ENCODE results near the gene MAGI1. TPM values are rescaled to one million over a fixed set of nuclear protein-coding genes. Genes with fewer than 3 reads are reported as not detected.

MAGI1 gene
- total and polyA plus RNA-seq, 10 donors, result 3.5 to 104 (median 62.3) TPM

DNA sequence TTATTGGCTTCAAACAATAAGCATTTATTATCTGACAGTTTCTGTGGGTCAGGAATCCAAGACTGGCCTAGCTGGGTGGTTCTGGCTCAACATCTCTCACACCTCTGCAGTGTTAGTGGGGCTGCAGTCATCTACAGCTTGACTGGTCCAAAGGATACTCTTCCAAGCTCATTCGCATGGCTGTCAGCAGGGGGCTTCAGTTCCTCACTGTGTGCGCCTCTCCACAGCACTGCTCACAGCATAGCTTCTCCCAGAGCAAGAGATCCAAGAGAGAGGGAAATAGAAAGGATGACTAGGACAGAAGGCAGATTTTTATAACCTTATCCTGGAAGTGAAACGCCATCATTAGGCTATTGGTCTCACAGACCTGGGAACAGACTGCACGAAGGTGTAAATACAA, 64.2 kb downstream of the MAGI1 start:
- Histone ChIP-seq H3K27ac (peak overlapping the region in 4 of 8 donors; percentile 18 to 55 (median 39)), H3K4me1 (peaks cover 0 to 26% (median 3%) of the 10 kb centered on the region in 6 donors), H3K9me3 (peaks cover 0 to 3% (median 0%) of the 10 kb centered on the region in 8 donors), H3K36me3 (no peaks in the 10 kb centered on the region), H3K4me3 (no peak overlapping the region), H3K27me3 (replicated peaks in 1 of 7) (no peaks in the 10 kb centered on the region)
- intact Hi-C loops (cut with DNase I; ENCODE audit: low total_unique reads), result no loop called here
- TF ChIP-seq POLR2AphosphoS5 (IDR thresholded peaks at IDR 0.05) (no peak), POLR2A (IDR thresholded peaks at IDR 0.05) (no peak), CTCF (IDR thresholded peaks at IDR 0.05 in 8 of 11, conservative IDR thresholded peaks at IDR 0.05 in 3 of 11) (no peak)
- 74 to 94% (median 88%) methylated on average over 4 of the region's 4 CpGs for WGBS, 5 donors
- DNase-seq, result no peak

- Histone ChIP-seq H3K9me3 (peaks cover 0 to 3% (median 0%) of the 10 kb centered on the region in 8 donors), H3K4me1 (peaks cover 0 to 11% (median 1%) of the 10 kb centered on the region in 6 donors), H3K4me3 (no peak overlapping the region), H3K27ac (peak overlapping the region in 1 of 8 donors; percentile 16), H3K36me3 (no peaks in the 10 kb centered on the region), H3K27me3 (replicated peaks in 1 of 7) (no peaks in the 10 kb centered on the region)
- intact Hi-C loops (cut with DNase I; ENCODE audit: low total_unique reads), result no loop called here
- TF ChIP-seq CTCF (IDR thresholded peaks at IDR 0.05 in 8 of 11, conservative IDR thresholded peaks at IDR 0.05 in 3 of 11), result no peak
- TF ChIP-seq POLR2A (IDR thresholded peaks at IDR 0.05), result no peak
- no peak for TF ChIP-seq POLR2AphosphoS5 (IDR thresholded peaks at IDR 0.05)
- DNase-seq, result no peak
- WGBS, 5 donors, result 91 to 97% (median 94%) methylated on average over 1 of the region's 1 CpG
Observed at GRCh38 chr3:65972765-65973164, 66.0 kb downstream of the MAGI1 start.

GRCh38 chr3:65971293-65972252, 67.1 kb downstream of the MAGI1 start:
- Histone ChIP-seq H3K27ac (peak overlapping the region in 5 of 8 donors; percentile 2 to 52 (median 26)), H3K27me3 (replicated peaks in 1 of 7) (no peaks in the 10 kb centered on the region), H3K4me3 (no peak overlapping the region), H3K4me1 (peaks cover 0 to 11% (median 1%) of the 10 kb centered on the region in 6 donors), H3K9me3 (peaks cover 0 to 3% (median 0%) of the 10 kb centered on the region in 8 donors), H3K36me3 (no peaks in the 10 kb centered on the region)
- no peak for DNase-seq
- no peak for TF ChIP-seq POLR2A (IDR thresholded peaks at IDR 0.05)
- 50 to 62% (median 58%) methylated on average over 7 of the region's 7 CpGs for WGBS, 5 donors
- intact Hi-C loops (cut with DNase I; ENCODE audit: low total_unique reads), result no loop called here

DNA sequence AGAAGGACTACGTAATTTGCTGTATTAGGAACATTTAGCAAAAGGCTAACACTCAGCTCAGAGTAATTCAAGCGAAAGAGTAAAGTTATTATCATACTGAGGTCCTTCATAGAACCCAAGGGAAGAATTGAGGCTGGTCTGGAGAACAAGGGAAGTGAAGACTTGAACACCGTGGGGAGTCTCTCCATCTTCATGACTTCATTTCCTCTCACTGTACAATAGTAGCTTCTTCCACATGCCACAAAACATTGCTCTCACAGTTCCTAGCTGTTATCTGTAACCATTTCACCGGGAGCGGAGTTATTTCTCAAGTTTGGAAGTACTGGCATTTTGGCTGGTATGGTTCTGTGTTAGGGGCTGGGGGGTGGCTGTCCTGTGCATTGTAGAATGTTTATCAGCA, 69.7 kb downstream of the MAGI1 start:
- no peaks in the 10 kb centered on the region for H3K9me3 ChIP-seq
- TF ChIP-seq CTCF (IDR thresholded peaks at IDR 0.05 in 8 of 11, conservative IDR thresholded peaks at IDR 0.05 in 3 of 11), result no peak
- no peak for TF ChIP-seq POLR2AphosphoS5 (IDR thresholded peaks at IDR 0.05)
- no peak for TF ChIP-seq POLR2A (IDR thresholded peaks at IDR 0.05)
- intact Hi-C loops (cut with DNase I; ENCODE audit: low total_unique reads), result no loop called here
- H3K27me3 ChIP-seq (replicated peaks in 1 of 7), result no peaks in the 10 kb centered on the region
- no peak overlapping the region for H3K4me3 ChIP-seq
- H3K4me1 ChIP-seq, result peaks cover 0 to 18% (median 4%) of the 10 kb centered on the region in 6 donors
- no peak for DNase-seq
- H3K27ac ChIP-seq, result peak overlapping the region in 2 of 8 donors; percentile 13 to 17
- no peaks in the 10 kb centered on the region for H3K36me3 ChIP-seq
- 76 to 87% (median 81%) methylated on average over 5 of the region's 5 CpGs for WGBS, 5 donors
